Right renal cortex interstitium (tissue), 3 donors: ENCODE measurements around the gene ETAA1. TPM values are rescaled to one million over a fixed set of nuclear protein-coding genes. Genes with fewer than 3 reads are reported as not detected.

Experiments
- DNase-seq, 3 donors: peaks; one replicate each; pipeline ENCODE4 v3.0.0-alpha.2; 2013; ENCODE audit warnings: low read depth in 3 of 3, low spot score in 2 of 3
- polyA plus RNA-seq, 3 donors: library from polyadenylated mRNA; unstranded; fragments of 120-200 nt; gene quantifications; one replicate each; pipeline ENCODE4 v1.2.1, GENCODE V29; 2013; ENCODE audit not compliant: insufficient read length in 3 of 3

Gene ETAA1
- 10 to 100 TPM; 25.4 to 29.3 (median 28.2) TPM for polyA plus RNA-seq

GRCh38 chr2:67397143-67397986 is at the start of gene ETAA1:
Gene ETAA1 (plus strand): TSS chr2:67397333. CDS start chr2:67397449, 116 bp downstream.
- peak; percentile 76 to 84 (median 82) for DNase-seq

- DNase-seq: no peak
These were observed 30.2 kb upstream of the ETAA1 start for GRCh38 chr2:67366832-67367412.

- no peak for DNase-seq
These were observed 22.7 kb upstream of the ETAA1 start for GRCh38 chr2:67374481-67374880.

GRCh38 chr2:67374949-67375348 is 22.2 kb upstream of the ETAA1 start:
- no peak for DNase-seq

GRCh38 chr2:67378555-67378954 is 18.6 kb upstream of the ETAA1 start:
- no peak for DNase-seq

- no peak for DNase-seq
These were observed 18.1 kb upstream of the ETAA1 start for GRCh38 chr2:67379048-67379447.

- no peak for DNase-seq
These were observed 12.9 kb upstream of the ETAA1 start for GRCh38 chr2:67384123-67384822.

GRCh38 chr2:67388680-67389079 is 8.5 kb upstream of the ETAA1 start:
- DNase-seq: no peak

- no peak for DNase-seq
These were observed 7.8 kb upstream of the ETAA1 start for GRCh38 chr2:67389286-67389685.

- DNase-seq: no peak
These were observed 7.3 kb upstream of the ETAA1 start for GRCh38 chr2:67389788-67390187.

- DNase-seq: no peak
These were observed 3.9 kb upstream of the ETAA1 start for GRCh38 chr2:67393237-67393636.

GRCh38 chr2:67394734-67395133 is 2.4 kb upstream of the ETAA1 start:
- DNase-seq: no peak

GRCh38 chr2:67399144-67399543 is 2.0 kb downstream of the ETAA1 start:
- no peak for DNase-seq

- no peak for DNase-seq
These were observed 2.8 kb downstream of the ETAA1 start for GRCh38 chr2:67399831-67400489.

GRCh38 chr2:67400560-67401485 is 3.7 kb downstream of the ETAA1 start:
- DNase-seq: no peak

- DNase-seq: no peak
These were observed 11.2 kb downstream of the ETAA1 start for GRCh38 chr2:67408346-67408745.

GRCh38 chr2:67412424-67412823 is 15.3 kb downstream of the ETAA1 start:
- DNase-seq: no peak

GRCh38 chr2:67414867-67415266 is 17.7 kb downstream of the ETAA1 start:
- DNase-seq: no peak

GRCh38 chr2:67416136-67416535 is 19.0 kb downstream of the ETAA1 start:
- DNase-seq: no peak

GRCh38 chr2:67423489-67423888 is 26.4 kb downstream of the ETAA1 start:
- no peak for DNase-seq
